ENCODE measurements around the gene APRT.

GRCh38 chr16:88840600-88841215, 29.0 kb upstream of the APRT start:
- no peak for TF ChIP-seq CTCF (conservative IDR thresholded peaks at IDR 0.05; ENCODE audit: low read depth, low read length)
- TF ChIP-seq EZH2 (IDR thresholded peaks at IDR 0.05; ENCODE audit: borderline replicate concordance, low read depth, low read length, poor library complexity, severe bottlenecking) = no peak
